Adrenal gland (tissue), 12 donors: Measurements from ENCODE around the gene CISTR. TPM values are rescaled to one million over a fixed set of nuclear protein-coding genes. Genes with fewer than 3 reads are reported as not detected.
"Not testable (repeated sequence)": the region's sequence is repeated elsewhere in the genome, so short reads cannot be mapped to it uniquely, and the experiment has no call there.

Source experiments
- DNase-seq, 7 donors: peaks; one replicate each; pipeline ENCODE4 v3.0.0-alpha.2; 2019 to 2020
- H3K27ac ChIP-seq, 5 donors: fragments of 200-600 bp; sonication (generic) in 4 of 5; 1 replicate in 3 of 5; 2 replicates in 2 of 5; pipeline versions ENCODE4 v1.5.1 to v1.8.0; 2016 to 2020; ENCODE audit warnings: mild to moderate bottlenecking in 1 of 5
- H3K27me3 ChIP-seq: fragments of 200-600 bp; 2 replicates; pipeline ENCODE4 v1.8.0; 2021
- H3K36me3 ChIP-seq, 2 donors: fragments of 200-600 bp; replicated peaks in 1 of 2; 1 replicate in 1 of 2; 2 replicates in 1 of 2; pipeline versions ENCODE4 v1.5.1 to v1.8.0; 2018 to 2022
- H3K4me1 ChIP-seq, 2 donors: fragments of 200-600 bp; replicated peaks in 1 of 2; 1 replicate in 1 of 2; 2 replicates in 1 of 2; pipeline versions ENCODE4 v1.5.1 to v1.8.0; 2018 to 2021
- H3K4me3 ChIP-seq, 4 donors: fragments of 200-600 bp; sonication (generic) in 3 of 4; one replicate each; pipeline ENCODE4 v1.5.1; 2016 to 2018
- H3K9me3 ChIP-seq, 3 donors: fragments of 200-600 bp; sonication (generic) in 1 of 3; replicated peaks in 1 of 3; 1 replicate in 2 of 3; 2 replicates in 1 of 3; pipeline versions ENCODE4 v1.5.1 to v1.8.0; 2016 to 2021
- CTCF ChIP-seq, 6 experiments: fragments of 450-650 bp in 4 of 6; fragments of 200-600 bp in 2 of 6; sonication (generic) in 1 of 6; IDR thresholded peaks; 1 replicate in 5 of 6; 2 replicates in 1 of 6; pipeline versions ENCODE4 v1.5.1 to v1.8.0; 2016 to 2021; ENCODE audit warnings: antibody characterized with exemption in 6 of 6, mild to moderate bottlenecking in 2 of 6, moderate library complexity in 1 of 6
- POLR2A ChIP-seq, 2 donors: fragments of 450-650 bp; IDR thresholded peaks; one replicate each; pipeline ENCODE4 v1.6.1; 2017; ENCODE audit warnings: antibody characterized with exemption in 2 of 2, mild to moderate bottlenecking in 2 of 2, moderate library complexity in 1 of 2
- WGBS, 4 donors: extraction: QIAGEN DNeasy Blood & Tissue Kit in 2 of 4; methylation state at CpG; one replicate each; pipeline versions ENCODE4 v1.1.5 to v1.1.7; 2013 to 2017; 5-methylcytosine and 5-hydroxymethylcytosine counted together
- intact Hi-C, 2 donors: fragments of 100-400 bp; cut with DNase I; formaldehyde crosslinking; loops; one replicate each; pipeline versions ENCODE4 v1.14.1 to v1.15.0; 2022 to 2023
- polyA plus RNA-seq, 3 donors: library from polyadenylated mRNA; stranded (reverse); fragments of 200-250 nt in 2 of 3; fragments of 350-450 nt in 1 of 3; fragmentation: Illumina TruSeq in 1 of 3; extraction: RNeasy Lipid Tissue Mini Kit (QIAGEN cat#74804) in 1 of 3; gene quantifications; one replicate each; pipeline ENCODE4 v1.2.3, GENCODE V29; 2013 to 2014
- total RNA-seq, 9 donors: library from RNA; depleted of rRNA in 4 of 9; stranded (reverse); fragments of >200 nt in 4 of 9; fragments of 120-200 nt in 1 of 9; fragmentation: NEBNext Ultra II Directional in 1 of 9; extraction: Animal tissue kit (Norgen Biotek cat#: 25700) in 1 of 9; gene quantifications; one replicate each; pipeline versions ENCODE4 v1.1.0 to v1.2.4, GENCODE V29; 2013 to 2023
- donor health status: healthy with polysubstance abuse.
- donor health status: Bipolar disorder and iron deficiency.
- donor health status: DM: yes; HTN: yes; CAD: no.
- donor health status: DM: no; HTN: no; CAD: no.
- donor health status: DM: no; HTN: no; CAD: no.
- donor health status: DM: yes; HTN: yes; CAD: no.

The CISTR gene
- total and polyA plus RNA-seq, 12 donors = not detected

DNA sequence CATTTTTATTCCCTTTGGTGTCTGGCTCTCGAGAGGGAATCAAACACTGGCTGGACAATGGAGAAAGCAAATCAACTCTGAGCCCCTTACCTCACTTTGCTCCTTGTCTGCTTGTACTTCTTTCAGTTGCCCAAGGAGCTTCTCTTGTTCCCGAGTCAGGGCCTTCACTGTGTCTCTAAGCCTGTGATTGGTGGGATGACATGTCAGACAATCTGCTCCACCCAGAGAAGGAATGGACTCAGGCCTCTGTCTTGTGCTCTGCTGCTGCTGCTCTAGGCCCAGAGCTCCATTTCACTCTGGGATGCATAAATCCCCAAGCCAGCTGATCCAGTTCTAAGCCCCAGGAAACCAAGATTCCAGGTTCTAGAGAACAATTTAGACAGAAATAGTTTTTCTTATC is 32.1 kb downstream of the CISTR start:
- H3K27me3 ChIP-seq = no peaks in the 10 kb centered on the region
- peaks cover 0 to 96% of the 10 kb centered on the region in 2 donors for H3K36me3 ChIP-seq

GRCh38 chr12:53718567-53718966 is 33.2 kb downstream of the CISTR start:
- H3K4me3 ChIP-seq, intact Hi-C loops, H3K9me3 ChIP-seq, DNase-seq, H3K4me1 ChIP-seq, H3K27ac ChIP-seq, H3K27me3 ChIP-seq: not testable (repeated sequence)
- WGBS, 4 donors = 88 to 93% (median 90%) methylated on average over 6 of the region's 6 CpGs
- H3K36me3 ChIP-seq = peaks cover 0 to 96% of the 10 kb centered on the region in 2 donors

More for the DNA sequence above, 32.1 kb downstream of the CISTR start:
- Histone ChIP-seq H3K27ac (no peak overlapping the region), H3K4me1 (no peaks in the 10 kb centered on the region), H3K9me3 (no peaks in the 10 kb centered on the region), H3K4me3 (no peak overlapping the region)
- intact Hi-C loops = no loop called here
- TF ChIP-seq POLR2A (IDR thresholded peaks at IDR 0.05) (no peak), CTCF (IDR thresholded peaks at IDR 0.05) (no peak)
- no peak for DNase-seq
- WGBS, 4 donors = 74 to 79% (median 75%) methylated on average over 2 of the region's 2 CpGs

- TF ChIP-seq CTCF (IDR thresholded peaks at IDR 0.05) = no peak
- no peak for TF ChIP-seq POLR2A (IDR thresholded peaks at IDR 0.05)
- Histone ChIP-seq H3K4me1 (no peaks in the 10 kb centered on the region), H3K9me3 (no peaks in the 10 kb centered on the region), H3K36me3 (peaks cover 0 to 96% of the 10 kb centered on the region in 2 donors), H3K27ac (no peak overlapping the region), H3K4me3 (no peak overlapping the region), H3K27me3 (no peaks in the 10 kb centered on the region)
- intact Hi-C loops = no loop called here
- WGBS, 4 donors = 88 to 94% (median 93%) methylated on average over 5 of the region's 5 CpGs
- DNase-seq = no peak
Measured at GRCh38 chr12:53717319-53717718, 34.5 kb downstream of the CISTR start.

DNA sequence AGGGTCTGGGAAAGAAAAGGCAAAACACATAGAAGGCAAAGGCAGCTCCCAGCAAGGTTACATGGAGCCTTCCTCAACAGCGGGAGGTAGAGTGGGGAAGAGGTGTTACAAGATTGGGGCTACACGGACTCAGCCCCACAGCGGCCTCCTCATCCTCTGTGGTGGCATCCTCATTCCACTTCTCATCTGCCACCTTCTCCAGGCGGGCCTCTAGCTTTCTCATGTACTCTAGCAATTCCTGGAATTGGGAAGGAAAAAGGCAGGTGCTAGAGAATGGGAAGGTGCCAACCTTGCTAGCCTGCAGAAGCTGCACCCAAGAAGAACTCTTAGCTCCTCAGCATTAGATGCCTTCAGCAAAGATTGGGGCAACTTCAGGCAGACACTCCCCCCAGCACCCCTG is 37.8 kb downstream of the CISTR start:
- no peaks in the 10 kb centered on the region for H3K4me1 ChIP-seq
- H3K9me3 ChIP-seq = no peaks in the 10 kb centered on the region
- no peak overlapping the region for H3K4me3 ChIP-seq
- 88 to 99% (median 92%) methylated on average over 4 of the region's 4 CpGs for WGBS, 4 donors
- no peak overlapping the region for H3K27ac ChIP-seq
- intact Hi-C loops = no loop called here
- no peak for DNase-seq
- no peaks in the 10 kb centered on the region for H3K27me3 ChIP-seq
- H3K36me3 ChIP-seq = peaks cover 0 to 68% of the 10 kb centered on the region in 2 donors
- no peak for TF ChIP-seq POLR2A (IDR thresholded peaks at IDR 0.05)
- TF ChIP-seq CTCF (IDR thresholded peaks at IDR 0.05) = no peak

- no peaks in the 10 kb centered on the region for H3K27me3 ChIP-seq
Measured at GRCh38 chr12:53713516-53713915, 38.3 kb downstream of the CISTR start.

More at GRCh38 chr12:53713516-53713915, 38.3 kb downstream of the CISTR start:
- WGBS, 4 donors = 81 to 90% (median 86%) methylated on average over 6 to 9 of the region's 9 CpGs
- no peak overlapping the region for H3K4me3 ChIP-seq
- H3K4me1 ChIP-seq = no peaks in the 10 kb centered on the region
- H3K36me3 ChIP-seq = peaks cover 0 to 63% of the 10 kb centered on the region in 2 donors
- intact Hi-C loops = no loop called here
- DNase-seq = no peak
- no peaks in the 10 kb centered on the region for H3K9me3 ChIP-seq
- no peak overlapping the region for H3K27ac ChIP-seq
- no peak for TF ChIP-seq CTCF (IDR thresholded peaks at IDR 0.05)
- TF ChIP-seq POLR2A (IDR thresholded peaks at IDR 0.05) = no peak
